Large intestine (tissue), 3 donors: Measurements from ENCODE around the gene FBXO34. TPM values are rescaled to one million over a fixed set of nuclear protein-coding genes. Genes with fewer than 3 reads are reported as not detected.

ENCODE experiments used
- DNase-seq, 2 donors: peaks; one replicate each; pipeline versions ENCODE4 v3.0.0 to v3.0.0-alpha.2; 2013
- H3K27ac ChIP-seq: one replicate; pipeline ENCODE4 v1.5.1; 2013; ENCODE audit warnings: low read length
- H3K27me3 ChIP-seq: 2 replicates; pipeline ENCODE4 v1.6.1; 2013; ENCODE audit warnings: low read length; ENCODE audit not compliant: control insufficient read depth, insufficient read depth
- H3K36me3 ChIP-seq: 2 replicates; pipeline ENCODE4 v1.6.1; 2013; ENCODE audit warnings: low read length; ENCODE audit not compliant: control insufficient read depth, insufficient read depth
- H3K4me1 ChIP-seq: one replicate; pipeline ENCODE4 v1.6.1; 2013; ENCODE audit warnings: low read length; ENCODE audit not compliant: control insufficient read depth, insufficient read depth
- H3K4me3 ChIP-seq: one replicate; pipeline ENCODE4 v1.5.1; 2013; ENCODE audit warnings: low read length
- H3K9me3 ChIP-seq: one replicate; pipeline ENCODE4 v1.6.1; 2013; ENCODE audit warnings: mild to moderate bottlenecking, low read depth, low read length, moderate library complexity; ENCODE audit not compliant: control insufficient read depth
- WGBS: methylation state at CpG from one replicate; pipeline ENCODE4 v1.1.5; 2013; ENCODE audit warnings: low lambda C conversion rate; ENCODE audit not compliant: insufficient coverage; 5-methylcytosine and 5-hydroxymethylcytosine counted together
- polyA plus RNA-seq: library from polyadenylated mRNA; unstranded; fragments of 120-200 nt; gene quantifications from one replicate; pipeline ENCODE4 v1.2.1, GENCODE V29; 2013

FBXO34 gene
- polyA plus RNA-seq, 1 donor: 25.5 TPM

GRCh38 chr14:55354500-55354899 lies 83.3 kb downstream of the FBXO34 start:
- Histone ChIP-seq H3K27ac (no peak overlapping the region), H3K36me3 (peaks cover 41% of the 10 kb centered on the region), H3K4me1 (peaks cover 2% of the 10 kb centered on the region), H3K27me3 (no peaks in the 10 kb centered on the region), H3K4me3 (no peak overlapping the region), H3K9me3 (no peaks in the 10 kb centered on the region)
- no CpG with 5 or more reads among the region's 5 CpGs for WGBS
- DNase-seq: peak; percentile 46 to 61

- Histone ChIP-seq H3K9me3 (no peaks in the 10 kb centered on the region), H3K4me1 (peaks cover 2% of the 10 kb centered on the region), H3K27ac (no peak overlapping the region), H3K36me3 (peaks cover 34% of the 10 kb centered on the region), H3K4me3 (no peak overlapping the region), H3K27me3 (no peaks in the 10 kb centered on the region)
- DNase-seq: no peak
- WGBS: no CpG with 5 or more reads among the region's 6 CpGs
Observed at GRCh38 chr14:55355922-55356321, 84.7 kb downstream of the FBXO34 start.

- no CpG with 5 or more reads among the region's 2 CpGs for WGBS
- H3K27ac ChIP-seq: no peak overlapping the region
- H3K4me3 ChIP-seq: no peak overlapping the region
Observed at GRCh38 chr14:55356913-55357312, 85.7 kb downstream of the FBXO34 start.

GRCh38 chr14:55359307-55359706 lies 88.1 kb downstream of the FBXO34 start:
- DNase-seq: no peak
- 100% methylated on average over 2 of the region's 4 CpGs for WGBS
- H3K27me3 ChIP-seq: no peaks in the 10 kb centered on the region
- H3K4me1 ChIP-seq: peaks cover 2% of the 10 kb centered on the region
- H3K9me3 ChIP-seq: no peaks in the 10 kb centered on the region
- no peak overlapping the region for H3K4me3 ChIP-seq
- peaks cover 12% of the 10 kb centered on the region for H3K36me3 ChIP-seq
- H3K27ac ChIP-seq: no peak overlapping the region

More at GRCh38 chr14:55356913-55357312, 85.7 kb downstream of the FBXO34 start:
- Histone ChIP-seq H3K36me3 (peaks cover 24% of the 10 kb centered on the region), H3K4me1 (peaks cover 2% of the 10 kb centered on the region), H3K27me3 (no peaks in the 10 kb centered on the region), H3K9me3 (no peaks in the 10 kb centered on the region)
- no peak for DNase-seq

GRCh38 chr14:55361190-55361589 lies 90.0 kb downstream of the FBXO34 start:
- DNase-seq: no peak
- H3K4me3 ChIP-seq: no peak overlapping the region
- peaks cover 9% of the 10 kb centered on the region for H3K36me3 ChIP-seq
- H3K27me3 ChIP-seq: no peaks in the 10 kb centered on the region
- no peak overlapping the region for H3K27ac ChIP-seq
- H3K9me3 ChIP-seq: no peaks in the 10 kb centered on the region
- H3K4me1 ChIP-seq: no peaks in the 10 kb centered on the region
- WGBS: 100% methylated on average over 1 of the region's 2 CpGs

GRCh38 chr14:55366271-55366670 lies 95.0 kb downstream of the FBXO34 start:
- H3K4me1 ChIP-seq: no peaks in the 10 kb centered on the region
- H3K36me3 ChIP-seq: peaks cover 23% of the 10 kb centered on the region
- H3K9me3 ChIP-seq: no peaks in the 10 kb centered on the region
- no peak for DNase-seq
- no peak overlapping the region for H3K4me3 ChIP-seq
- H3K27ac ChIP-seq: no peak overlapping the region
- H3K27me3 ChIP-seq: no peaks in the 10 kb centered on the region
- WGBS: no CpG with 5 or more reads among the region's 3 CpGs

- peaks cover 28% of the 10 kb centered on the region for H3K36me3 ChIP-seq
- no peak overlapping the region for H3K4me3 ChIP-seq
- no peaks in the 10 kb centered on the region for H3K4me1 ChIP-seq
- no peak overlapping the region for H3K27ac ChIP-seq
- no CpG with 5 or more reads among the region's 11 CpGs for WGBS
- no peaks in the 10 kb centered on the region for H3K9me3 ChIP-seq
- H3K27me3 ChIP-seq: no peaks in the 10 kb centered on the region
- no peak for DNase-seq
Observed at GRCh38 chr14:55370883-55371455, 99.7 kb downstream of the FBXO34 start.

- Histone ChIP-seq H3K4me1 (no peaks in the 10 kb centered on the region), H3K36me3 (peaks cover 41% of the 10 kb centered on the region), H3K9me3 (no peaks in the 10 kb centered on the region), H3K27me3 (no peaks in the 10 kb centered on the region), H3K27ac (no peak overlapping the region), H3K4me3 (no peak overlapping the region)
- no peak for DNase-seq
- WGBS: 100% methylated on average over 1 of the region's 1 CpG
Observed at GRCh38 chr14:55372423-55372822, 101.2 kb downstream of the FBXO34 start.

GRCh38 chr14:55372825-55373224 lies 101.6 kb downstream of the FBXO34 start:
- no CpG with 5 or more reads among the region's 7 CpGs for WGBS
- Histone ChIP-seq H3K4me1 (no peaks in the 10 kb centered on the region), H3K27ac (no peak overlapping the region), H3K27me3 (no peaks in the 10 kb centered on the region), H3K36me3 (peaks cover 41% of the 10 kb centered on the region), H3K4me3 (no peak overlapping the region), H3K9me3 (no peaks in the 10 kb centered on the region)
- DNase-seq: no peak

- Histone ChIP-seq H3K27me3 (no peaks in the 10 kb centered on the region), H3K4me1 (no peaks in the 10 kb centered on the region), H3K9me3 (no peaks in the 10 kb centered on the region), H3K36me3 (peaks cover 46% of the 10 kb centered on the region), H3K27ac (no peak overlapping the region), H3K4me3 (no peak overlapping the region)
- no peak for DNase-seq
- WGBS: 90% methylated on average over 2 of the region's 5 CpGs
Observed at GRCh38 chr14:55373784-55374705, 102.8 kb downstream of the FBXO34 start.
